Suppressor macrophage treated with lipopolysaccharide for 1 hour (primary cell): ENCODE results near the gene CEMIP2.

Experiments
- DNase-seq, 3 donors: peaks; one replicate each; pipeline ENCODE4 v3.0.0-alpha.2; 2020 to 2022

CEMIP2 gene

GRCh38 chr9:71772726-71773125 is 4.4 kb upstream of the CEMIP2 start:
- DNase-seq: no peak

- DNase-seq: no peak
These were observed 1.9 kb upstream of the CEMIP2 start for GRCh38 chr9:71770170-71770569.

- peak; percentile 74 to 87 (median 74) for DNase-seq
These were observed 1.2 kb upstream of the CEMIP2 start for GRCh38 chr9:71769175-71770161.

DNA sequence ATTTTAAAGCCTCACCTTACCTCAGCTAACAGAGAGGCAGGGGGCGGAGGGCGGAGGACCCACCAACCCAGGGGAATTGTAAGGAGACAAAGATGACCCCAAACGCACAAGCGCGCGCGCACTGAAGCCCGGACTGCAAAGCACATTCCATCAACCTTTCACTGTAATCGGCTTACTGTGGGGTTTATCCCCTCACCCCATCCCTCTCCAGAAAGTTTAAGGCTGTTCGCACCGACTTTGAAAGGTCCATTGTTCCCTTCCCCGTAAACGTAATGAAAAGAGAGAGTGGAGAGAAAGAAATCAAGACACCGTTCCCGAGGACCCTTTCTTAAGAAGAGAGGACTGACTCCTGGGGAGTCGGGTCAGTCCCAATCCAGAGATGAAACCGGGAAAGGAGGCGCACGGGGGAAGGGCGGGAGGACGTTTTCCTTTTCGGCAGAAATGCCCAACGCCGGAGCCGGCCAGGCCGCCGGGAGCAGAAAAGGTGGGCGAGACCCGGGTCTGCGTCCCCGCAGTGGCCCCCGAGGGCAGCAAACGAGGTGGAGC is 464 bp downstream of the CEMIP2 start:
- peak in 1 of 3 donors; percentile 32 for DNase-seq

DNA sequence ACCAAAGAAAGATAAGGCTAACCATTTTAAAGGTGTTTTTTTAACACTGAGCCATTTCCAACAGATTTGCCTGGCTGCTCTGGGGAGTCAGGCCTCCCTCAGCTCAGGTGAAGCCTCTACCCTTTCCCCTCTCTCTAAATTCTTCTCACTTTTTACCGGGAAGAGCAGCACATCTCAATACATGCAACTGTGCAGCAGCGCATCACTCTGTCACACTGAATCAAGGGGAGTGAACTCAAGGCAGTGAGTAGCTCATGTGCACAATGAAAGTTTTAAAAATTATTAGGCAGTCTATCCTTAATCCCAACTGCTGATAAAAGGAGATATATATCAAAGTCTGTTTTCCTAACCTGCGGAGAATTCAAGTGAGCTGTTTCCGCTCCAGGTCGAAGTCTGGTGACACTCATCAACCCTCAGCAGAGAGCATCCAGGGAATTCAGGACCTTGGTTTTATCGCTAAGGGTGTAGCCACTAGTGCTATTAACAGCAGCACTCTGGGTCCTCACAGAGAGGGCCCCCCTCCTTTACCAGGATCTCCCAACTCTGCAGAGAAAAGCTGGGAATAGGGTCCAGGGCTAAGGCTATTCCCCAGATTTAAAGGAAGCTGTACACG is 1.0 kb downstream of the CEMIP2 start:
- DNase-seq: no peak

GRCh38 chr9:71766663-71767062 is 1.6 kb downstream of the CEMIP2 start:
- no peak for DNase-seq

DNA sequence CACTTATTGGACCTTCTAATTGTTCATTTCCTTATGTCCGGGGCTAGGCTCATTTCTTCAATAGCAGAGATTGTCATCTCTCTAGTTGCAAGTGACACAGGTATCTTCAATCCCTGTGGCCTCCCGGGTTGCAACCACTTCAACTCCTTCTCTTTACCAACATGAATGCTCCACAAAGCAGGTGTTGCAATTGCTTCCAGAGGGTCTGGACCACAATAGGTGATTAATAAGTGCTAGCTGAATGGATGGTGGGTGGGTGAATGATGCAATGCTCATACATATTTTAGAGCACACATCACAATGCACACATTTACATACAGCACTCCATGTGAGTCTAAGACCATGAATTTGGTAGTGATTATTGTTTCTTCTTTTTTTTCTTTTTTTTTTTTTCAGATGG is 2.6 kb downstream of the CEMIP2 start:
- no peak for DNase-seq

- DNase-seq: no peak
These were observed 3.4 kb downstream of the CEMIP2 start for GRCh38 chr9:71764891-71765290.

- DNase-seq: no peak
These were observed 3.9 kb downstream of the CEMIP2 start for GRCh38 chr9:71764463-71764862.

DNA sequence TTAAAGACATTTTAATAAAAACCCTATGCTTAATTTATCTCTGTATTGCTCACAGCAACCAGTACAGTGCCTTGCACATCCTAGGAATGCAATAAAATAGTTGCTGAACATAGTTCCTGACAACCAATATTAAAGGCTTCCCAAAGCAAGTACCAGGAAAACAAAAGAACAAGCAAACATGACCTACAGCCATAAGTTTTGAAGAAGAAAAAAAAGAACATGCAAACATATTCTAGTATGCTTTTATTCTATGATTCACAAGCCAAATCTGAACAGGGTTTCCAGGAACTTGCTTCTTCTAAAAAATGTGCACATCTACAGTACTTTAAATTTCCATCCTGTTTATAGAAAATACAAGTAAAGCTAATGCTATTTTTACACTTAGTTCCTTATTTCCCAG is 4.5 kb downstream of the CEMIP2 start:
- DNase-seq: peak in 2 of 3 donors; percentile 36 to 77

DNA sequence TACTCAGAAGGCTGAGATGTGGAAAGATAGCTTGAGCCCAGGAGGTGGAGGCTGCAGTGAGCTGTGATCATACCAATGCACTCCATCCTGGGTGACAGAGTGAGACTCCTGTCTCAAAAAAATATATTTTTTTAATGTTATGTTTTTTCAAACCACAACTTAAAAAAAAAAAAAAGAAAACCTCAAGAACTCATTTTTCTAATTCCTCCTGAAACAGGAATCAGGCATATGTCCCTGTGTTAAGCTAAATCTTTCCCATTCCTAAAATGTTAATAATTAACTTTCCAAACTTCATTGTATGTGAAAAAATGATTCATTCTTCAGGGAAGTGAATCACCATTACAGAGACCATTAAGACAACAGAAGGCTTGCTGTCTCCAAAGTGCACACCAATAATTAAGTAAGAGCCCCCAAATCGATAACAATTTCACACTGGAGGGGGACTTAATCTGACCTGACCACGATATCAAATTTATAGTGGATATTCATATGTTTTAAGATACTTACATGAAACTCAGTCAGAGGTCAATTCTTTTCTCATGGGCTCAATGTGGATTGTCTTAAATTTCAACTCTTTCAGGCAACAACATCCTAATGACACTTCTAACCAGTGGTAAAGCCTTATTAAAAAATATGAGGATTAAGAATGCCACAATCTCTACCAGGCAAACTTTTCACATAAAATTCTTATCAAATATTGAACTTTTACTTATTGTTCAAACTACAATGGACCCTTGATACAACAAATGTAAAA is 5.2 kb downstream of the CEMIP2 start:
- peak in 1 of 3 donors; percentile 22 for DNase-seq

DNA sequence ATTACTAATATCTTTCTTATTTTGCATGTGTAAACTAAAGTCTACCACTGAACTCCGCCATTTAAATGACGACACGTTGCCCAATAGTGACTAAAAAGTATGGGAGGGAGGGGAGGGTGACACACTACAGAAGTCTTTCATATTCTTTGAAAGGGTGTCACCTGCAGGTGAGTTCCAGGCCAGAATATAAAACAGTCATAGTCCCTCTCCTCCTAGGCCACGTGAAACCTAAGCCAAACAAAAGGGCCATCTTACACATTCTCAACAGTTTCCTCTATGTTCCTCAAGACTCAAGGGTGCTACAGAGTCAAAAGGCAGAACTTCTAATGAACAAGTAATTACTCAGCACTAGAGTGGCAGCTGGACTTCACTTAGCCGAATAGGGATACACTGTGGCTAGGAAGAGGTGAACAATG is 6.4 kb downstream of the CEMIP2 start:
- DNase-seq: no peak

GRCh38 chr9:71760901-71761300 is 7.4 kb downstream of the CEMIP2 start:
- DNase-seq: no peak

GRCh38 chr9:71758785-71759184 is 9.5 kb downstream of the CEMIP2 start:
- DNase-seq: peak in 1 of 3 donors; percentile 22

DNA sequence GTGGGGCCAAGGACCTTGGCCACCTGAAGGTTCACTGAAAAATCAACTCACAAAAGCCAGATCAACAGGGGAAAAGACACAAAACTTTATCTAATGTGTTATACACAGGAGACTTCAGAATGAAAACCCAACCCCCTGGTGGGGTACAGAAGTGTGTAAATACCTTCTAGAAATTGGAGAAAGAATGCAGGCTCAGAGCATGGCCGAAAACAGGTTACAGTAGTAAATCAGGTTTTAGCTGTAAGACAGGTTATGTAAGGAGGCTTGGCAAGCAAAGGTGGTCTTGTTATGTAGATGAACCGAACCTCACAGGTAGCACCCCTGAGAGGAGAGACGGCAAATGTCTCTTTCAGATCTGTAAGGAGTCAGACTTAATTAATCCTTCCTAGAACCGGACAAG is 10.0 kb downstream of the CEMIP2 start:
- DNase-seq: no peak

- DNase-seq: no peak
These were observed 11.6 kb downstream of the CEMIP2 start for GRCh38 chr9:71756753-71757152.

DNA sequence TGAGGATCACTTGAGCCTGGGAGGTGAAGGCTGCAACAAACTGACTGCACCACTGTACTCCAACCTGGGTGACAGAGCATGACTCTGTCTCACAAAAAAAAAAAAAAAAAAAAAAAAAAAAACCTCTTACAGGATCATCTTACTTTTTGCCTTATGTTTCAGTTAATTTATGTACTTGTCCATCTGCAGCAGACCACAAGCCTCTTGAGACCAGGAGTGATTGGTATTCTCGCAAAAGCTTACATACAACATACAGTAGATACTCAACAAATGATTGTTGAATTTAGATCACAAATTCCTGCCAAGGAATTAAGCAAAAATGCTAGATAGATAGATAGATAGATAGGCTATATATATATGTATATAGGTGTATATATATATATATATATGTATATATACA is 12.4 kb downstream of the CEMIP2 start:
- DNase-seq: no peak

GRCh38 chr9:71755230-71755629 is 13.1 kb downstream of the CEMIP2 start:
- peak in 1 of 3 donors; percentile 20 for DNase-seq

DNA sequence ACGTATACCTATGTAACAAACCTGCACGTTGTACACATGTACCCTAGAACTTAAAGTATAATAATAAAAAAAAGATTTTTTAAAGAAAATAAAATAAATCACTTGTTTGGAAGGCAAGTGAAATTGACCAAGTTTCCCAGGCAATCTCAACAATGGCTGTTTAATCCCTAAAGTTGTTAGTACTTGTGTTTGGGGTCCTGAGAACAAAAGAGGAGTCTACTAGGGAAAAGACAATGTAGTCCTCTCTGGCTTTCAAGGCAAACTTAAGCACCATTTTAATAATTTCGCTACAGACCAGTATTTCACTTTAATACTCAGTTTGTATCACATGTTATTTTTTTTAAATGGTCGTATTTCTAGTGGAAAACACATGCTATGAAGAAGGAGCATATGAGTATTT is 14.2 kb downstream of the CEMIP2 start:
- no peak for DNase-seq

- no peak for DNase-seq
These were observed 15.4 kb downstream of the CEMIP2 start for GRCh38 chr9:71752928-71753327.

- DNase-seq: no peak
These were observed 16.0 kb downstream of the CEMIP2 start for GRCh38 chr9:71752352-71752751.

DNA sequence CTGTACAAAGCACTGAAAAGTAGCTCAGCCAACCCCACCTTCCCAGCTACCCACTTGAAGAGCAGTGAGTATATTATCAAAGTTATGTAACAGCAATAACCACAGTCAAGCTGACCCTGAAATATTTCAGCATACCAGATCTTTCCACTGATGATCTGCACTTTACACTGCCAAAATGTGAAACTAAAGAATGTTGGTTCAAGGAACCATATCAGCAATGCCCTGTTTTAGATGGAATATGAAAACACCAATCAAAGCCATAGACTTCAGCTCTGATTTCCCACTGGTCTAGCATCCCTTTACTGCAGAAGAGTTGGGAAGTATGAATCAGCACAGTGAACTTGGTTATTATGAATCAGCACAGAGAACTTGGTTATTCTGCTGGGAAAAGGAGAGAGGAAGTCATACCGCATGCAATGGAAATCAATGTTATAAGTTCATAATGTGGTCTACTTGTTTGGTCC is 20.0 kb downstream of the CEMIP2 start:
- peak; percentile 51 to 82 (median 74) for DNase-seq

DNA sequence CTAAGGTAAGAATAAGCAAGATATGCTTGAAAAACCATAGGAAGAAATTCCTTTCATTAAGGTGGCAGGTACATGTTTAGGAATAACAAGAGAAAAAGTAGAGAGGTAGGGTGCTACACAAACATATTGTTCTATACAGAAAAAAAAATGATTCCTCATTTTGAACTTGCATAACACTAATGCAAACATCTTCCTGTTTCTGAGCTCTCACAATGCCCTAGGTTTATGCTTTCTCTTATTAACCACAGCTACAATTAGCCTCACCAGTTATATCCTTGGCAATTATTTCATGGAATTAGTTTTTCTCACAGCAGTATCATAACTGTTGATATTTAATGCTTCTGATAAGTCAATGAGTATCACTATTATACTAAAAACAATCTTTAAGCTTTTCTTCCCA is 20.7 kb downstream of the CEMIP2 start:
- DNase-seq: peak; percentile 26 to 65 (median 64)
